Tibial nerve (tissue), 4 donors: ENCODE results near the gene DYNC1H1. TPM values are rescaled to one million over a fixed set of nuclear protein-coding genes. Genes with fewer than 3 reads are reported as not detected.
A peak's percentile ranks its signal among the peaks of the same experiment; 100 is the strongest.
"Not testable (repeated sequence)": the region's sequence is repeated elsewhere in the genome, so short reads cannot be mapped to it uniquely, and the experiment has no call there.

Source experiments
- DNase-seq, 2 donors: peaks; one replicate each; pipeline ENCODE4 v3.0.0-alpha.2; 2019; ENCODE audit warnings: low spot score in 2 of 2
- H3K27ac ChIP-seq, 4 donors: fragments of 200-600 bp; sonication (generic) in 3 of 4; one replicate each; pipeline ENCODE4 v1.5.1; 2017 to 2019; ENCODE audit warnings: mild to moderate bottlenecking in 1 of 4
- H3K27me3 ChIP-seq, 2 donors: fragments of 200-600 bp; sonication (generic) in 1 of 2; one replicate each; pipeline versions ENCODE4 v1.5.1 to v1.6.0; 2017 to 2019
- H3K36me3 ChIP-seq, 3 donors: fragments of 200-600 bp; sonication (generic); one replicate each; pipeline ENCODE4 v1.5.1; 2018 to 2019
- H3K4me1 ChIP-seq, 4 donors: fragments of 200-600 bp; sonication (generic) in 3 of 4; one replicate each; pipeline ENCODE4 v1.5.1; 2017 to 2019
- H3K4me3 ChIP-seq, 4 donors: fragments of 200-600 bp; sonication (generic) in 3 of 4; one replicate each; pipeline ENCODE4 v1.5.1; 2017 to 2019; ENCODE audit warnings: mild to moderate bottlenecking in 1 of 4, moderate library complexity in 1 of 4
- H3K9me3 ChIP-seq, 4 donors: fragments of 200-600 bp; sonication (generic) in 3 of 4; one replicate each; pipeline ENCODE4 v1.5.1; 2017 to 2019
- EP300 ChIP-seq, 2 donors: sonication (generic); formaldehyde crosslinking; IDR thresholded peaks; one replicate each; pipeline ENCODE4 v1.6.1; 2017; ENCODE audit warnings: antibody characterized with exemption in 2 of 2, mild to moderate bottlenecking in 1 of 2
- POLR2A ChIP-seq, 2 donors: fragments of 450-650 bp; IDR thresholded peaks; one replicate each; pipeline ENCODE4 v1.6.1; 2017; ENCODE audit warnings: antibody characterized with exemption in 2 of 2, mild to moderate bottlenecking in 2 of 2, moderate library complexity in 2 of 2
- WGBS, 2 donors: methylation state at CpG; one replicate each; pipeline ENCODE4 v1.1.5; 2018; 5-methylcytosine and 5-hydroxymethylcytosine counted together
- total RNA-seq, 4 donors: library from RNA; depleted of rRNA; stranded (reverse); fragments of >200 nt; gene quantifications; one replicate each; pipeline ENCODE4 v1.1.0, GENCODE V29; 2016
- TF ChIP-seq, protein P1 (sequence below), 5 experiments: fragments of 200-600 bp in 3 of 5; fragments of 450-650 bp in 2 of 5; sonication (generic) in 3 of 5; IDR thresholded peaks; one replicate each; pipeline ENCODE4 v1.5.1; 2016 to 2019; ENCODE audit warnings: antibody characterized with exemption in 5 of 5, mild to moderate bottlenecking in 3 of 5, moderate library complexity in 2 of 5

DYNC1H1 gene
- total RNA-seq, 4 donors from 2014 or later: 506 to 690 (median 631) TPM

DNA sequence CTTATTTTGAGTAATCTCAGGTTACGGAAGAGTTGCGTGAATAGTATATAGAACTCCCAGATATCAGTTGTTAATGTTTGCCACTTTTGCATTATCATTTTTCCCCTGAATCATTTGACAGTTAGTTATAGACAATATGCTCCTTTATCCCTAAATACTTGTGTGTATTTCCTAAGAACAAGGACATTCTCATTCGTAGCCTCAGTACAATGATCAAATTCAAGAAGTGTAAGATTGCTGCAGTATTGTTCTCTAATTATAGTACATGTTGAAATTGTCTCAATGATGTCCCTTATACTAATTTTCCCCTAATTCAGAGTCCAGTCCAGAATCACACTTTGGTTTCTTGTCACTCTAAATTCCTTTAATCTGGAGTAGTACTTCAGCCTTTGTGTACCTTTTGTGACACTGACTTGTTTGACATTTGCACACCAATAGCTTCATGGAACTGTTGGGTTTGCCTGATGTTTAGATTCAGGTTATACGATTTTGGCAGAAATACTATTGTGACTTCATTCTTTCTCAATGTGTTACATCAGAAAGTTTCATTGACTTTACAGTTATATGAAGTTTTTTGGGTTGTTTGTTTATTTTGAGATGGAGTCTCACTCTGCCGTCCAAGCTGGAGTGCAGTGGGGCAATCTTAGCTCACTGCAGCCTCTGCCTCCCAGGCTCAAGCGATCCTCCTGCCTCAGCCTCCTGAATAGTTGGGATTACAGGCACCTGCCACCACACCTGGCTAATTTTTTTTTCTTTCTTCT, 13.1 kb downstream of the DYNC1H1 start:
- Histone ChIP-seq H3K36me3 (peaks cover 0 to 54% (median 7%) of the 10 kb centered on the region in 3 donors), H3K27ac (peak overlapping the region in 1 of 4 donors; percentile 40), H3K4me3 (no peak overlapping the region), H3K4me1 (peaks cover 0 to 44% (median 10%) of the 10 kb centered on the region in 4 donors), H3K9me3 (no peaks in the 10 kb centered on the region), H3K27me3 (no peaks in the 10 kb centered on the region)
- 52 to 59% methylated on average over 6 of the region's 6 CpGs for WGBS, 2 donors
- no peak for TF ChIP-seq EP300 (IDR thresholded peaks at IDR 0.05)
- TF ChIP-seq POLR2A (IDR thresholded peaks at IDR 0.05): no peak
- TF ChIP-seq, protein P1, sequence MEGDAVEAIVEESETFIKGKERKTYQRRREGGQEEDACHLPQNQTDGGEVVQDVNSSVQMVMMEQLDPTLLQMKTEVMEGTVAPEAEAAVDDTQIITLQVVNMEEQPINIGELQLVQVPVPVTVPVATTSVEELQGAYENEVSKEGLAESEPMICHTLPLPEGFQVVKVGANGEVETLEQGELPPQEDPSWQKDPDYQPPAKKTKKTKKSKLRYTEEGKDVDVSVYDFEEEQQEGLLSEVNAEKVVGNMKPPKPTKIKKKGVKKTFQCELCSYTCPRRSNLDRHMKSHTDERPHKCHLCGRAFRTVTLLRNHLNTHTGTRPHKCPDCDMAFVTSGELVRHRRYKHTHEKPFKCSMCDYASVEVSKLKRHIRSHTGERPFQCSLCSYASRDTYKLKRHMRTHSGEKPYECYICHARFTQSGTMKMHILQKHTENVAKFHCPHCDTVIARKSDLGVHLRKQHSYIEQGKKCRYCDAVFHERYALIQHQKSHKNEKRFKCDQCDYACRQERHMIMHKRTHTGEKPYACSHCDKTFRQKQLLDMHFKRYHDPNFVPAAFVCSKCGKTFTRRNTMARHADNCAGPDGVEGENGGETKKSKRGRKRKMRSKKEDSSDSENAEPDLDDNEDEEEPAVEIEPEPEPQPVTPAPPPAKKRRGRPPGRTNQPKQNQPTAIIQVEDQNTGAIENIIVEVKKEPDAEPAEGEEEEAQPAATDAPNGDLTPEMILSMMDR (IDR thresholded peaks at IDR 0.05): no peak
- no peak for DNase-seq

GRCh38 chr14:101979666-101980065, 15.3 kb downstream of the DYNC1H1 start:
- Histone ChIP-seq H3K4me3 (no peak overlapping the region), H3K4me1 (peaks cover 0 to 22% (median 0%) of the 10 kb centered on the region in 4 donors), H3K27me3 (no peaks in the 10 kb centered on the region), H3K36me3 (peaks cover 0 to 75% (median 13%) of the 10 kb centered on the region in 3 donors), H3K27ac (peak overlapping the region in 2 of 4 donors; percentile 23 to 67), H3K9me3 (no peaks in the 10 kb centered on the region)
- WGBS, 2 donors: 92 to 94% methylated on average over 6 of the region's 6 CpGs
- no peak for DNase-seq
- TF ChIP-seq EP300 (IDR thresholded peaks at IDR 0.05) (no peak), POLR2A (IDR thresholded peaks at IDR 0.05) (no peak)
- TF ChIP-seq, protein P1 (IDR thresholded peaks at IDR 0.05): no peak

DNA sequence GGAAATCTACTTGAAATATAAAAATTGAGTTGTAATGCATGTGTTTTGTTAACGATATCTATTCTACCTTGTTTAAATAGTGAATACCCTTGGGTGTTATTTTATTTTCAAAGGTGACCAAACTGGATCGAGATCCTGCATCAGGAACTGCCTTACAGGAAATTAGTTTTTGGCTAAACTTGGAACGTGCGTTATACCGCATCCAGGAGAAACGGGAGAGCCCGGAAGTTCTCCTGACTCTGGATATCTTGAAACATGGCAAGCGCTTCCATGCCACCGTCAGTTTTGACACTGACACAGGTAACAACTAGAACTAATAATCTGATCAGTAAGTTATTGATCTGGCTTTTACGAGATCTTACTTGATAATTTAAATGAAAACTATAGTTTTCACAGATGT, 15.9 kb downstream of the DYNC1H1 start:
- no peak for TF ChIP-seq EP300 (IDR thresholded peaks at IDR 0.05)
- TF ChIP-seq, protein P1 (IDR thresholded peaks at IDR 0.05): no peak
- no peak for TF ChIP-seq POLR2A (IDR thresholded peaks at IDR 0.05)
- Histone ChIP-seq H3K27me3 (no peaks in the 10 kb centered on the region), H3K36me3 (peaks cover 0 to 80% (median 13%) of the 10 kb centered on the region in 3 donors), H3K4me1 (peaks cover 0 to 16% (median 0%) of the 10 kb centered on the region in 4 donors), H3K27ac (peak overlapping the region in 2 of 4 donors; percentile 23 to 67), H3K4me3 (no peak overlapping the region), H3K9me3 (no peaks in the 10 kb centered on the region)
- 84 to 87% methylated on average over 10 of the region's 10 CpGs for WGBS, 2 donors
- no peak for DNase-seq

DNA sequence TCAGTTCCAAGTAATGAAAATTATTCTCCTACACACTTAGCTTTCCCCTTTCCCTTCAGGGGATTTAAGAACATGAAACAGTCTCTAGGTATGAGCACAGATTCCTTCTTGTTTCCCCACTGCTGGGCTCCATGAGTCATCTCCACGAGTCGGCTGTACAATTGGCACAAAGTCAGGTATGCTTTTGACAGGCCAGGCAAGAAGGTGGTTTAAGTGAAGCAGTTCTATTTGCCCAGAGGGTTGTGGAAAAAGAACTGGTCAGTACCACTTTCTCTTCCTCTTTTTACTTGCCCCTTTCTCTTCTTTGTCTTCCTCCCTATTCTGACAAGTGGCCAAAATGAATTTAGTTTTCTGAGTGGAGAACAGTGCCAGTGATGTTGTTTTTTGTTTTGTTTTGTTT, 16.3 kb downstream of the DYNC1H1 start:
- H3K27ac ChIP-seq: peak overlapping the region in 2 of 4 donors; percentile 23 to 67
- peaks cover 0 to 85% (median 16%) of the 10 kb centered on the region in 3 donors for H3K36me3 ChIP-seq
- no peaks in the 10 kb centered on the region for H3K9me3 ChIP-seq
- H3K27me3 ChIP-seq: no peaks in the 10 kb centered on the region
- 12 to 20% methylated on average over 2 of the region's 2 CpGs for WGBS, 2 donors
- H3K4me1 ChIP-seq: peaks cover 0 to 15% (median 0%) of the 10 kb centered on the region in 4 donors
- DNase-seq: peak in 1 of 2 donors; percentile 77
- TF ChIP-seq POLR2A (IDR thresholded peaks at IDR 0.05): no peak
- TF ChIP-seq, protein P1 (IDR thresholded peaks at IDR 0.05): no peak
- peak in 1 of 2 donors; percentile 76 for TF ChIP-seq EP300 (IDR thresholded peaks at IDR 0.05)
- H3K4me3 ChIP-seq: no peak overlapping the region

- H3K9me3 ChIP-seq: no peaks in the 10 kb centered on the region
- DNase-seq: no peak
- H3K36me3 ChIP-seq: peaks cover 0 to 90% (median 34%) of the 10 kb centered on the region in 3 donors
- H3K4me1 ChIP-seq: peaks cover 0 to 11% (median 0%) of the 10 kb centered on the region in 4 donors
- H3K27me3 ChIP-seq: no peaks in the 10 kb centered on the region
- no peak overlapping the region for H3K4me3 ChIP-seq
- H3K27ac ChIP-seq: no peak overlapping the region
- no peak for TF ChIP-seq EP300 (IDR thresholded peaks at IDR 0.05)
- TF ChIP-seq, protein P1 (IDR thresholded peaks at IDR 0.05): no peak
- no peak for TF ChIP-seq POLR2A (IDR thresholded peaks at IDR 0.05)
- WGBS, 2 donors: 74 to 80% methylated on average over 6 of the region's 6 CpGs
These were observed 18.2 kb downstream of the DYNC1H1 start for GRCh38 chr14:101982621-101983020.

DNA sequence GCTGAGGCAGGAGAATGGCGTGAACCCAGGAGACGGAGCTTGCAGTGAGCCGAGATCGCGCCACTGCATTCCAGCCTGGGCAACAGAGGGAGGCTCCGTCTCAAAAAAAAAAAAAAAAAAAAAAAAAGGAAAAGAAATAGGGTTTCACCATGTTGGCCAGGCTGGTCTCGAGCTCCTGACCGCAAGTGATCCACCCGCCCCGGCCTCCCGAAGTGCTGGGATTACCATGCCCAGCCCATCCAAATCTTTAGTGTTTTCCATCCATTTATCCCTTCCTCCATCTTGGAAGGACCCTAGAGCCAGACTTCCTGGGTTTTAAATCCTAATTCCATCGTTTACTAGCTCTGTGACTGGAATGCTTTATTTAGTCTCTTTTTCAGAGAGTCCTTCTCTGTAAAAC, 20.5 kb downstream of the DYNC1H1 start:
- H3K4me3 ChIP-seq, H3K9me3 ChIP-seq, H3K27me3 ChIP-seq, H3K27ac ChIP-seq, H3K4me1 ChIP-seq, DNase-seq: not testable (repeated sequence)
- H3K36me3 ChIP-seq: peaks cover 15 to 98% (median 46%) of the 10 kb centered on the region in 3 donors
- WGBS, 2 donors: 93 to 94% methylated on average over 12 of the region's 12 CpGs
